PC-3 (cell line): ENCODE data around the gene S1PR2. TPM values are rescaled to one million over a fixed set of nuclear protein-coding genes. Genes with fewer than 3 reads are reported as not detected.
A peak's percentile ranks its signal among the peaks of the same experiment; 100 is the strongest.
"Not testable (repeated sequence)": the region's sequence is repeated elsewhere in the genome, so short reads cannot be mapped to it uniquely, and the experiment has no call there.

Experiments used
- ATAC-seq: fragments of 200-7000 bp; cut with Tn5 transposase; 2 replicates; pipeline ENCODE4 v1.9.1; 2020; ENCODE audit warnings: mild to moderate bottlenecking, moderate library complexity
- BruUV-seq: library from RNA; stranded (reverse); fragments of 400-500 nt; replicated peaks from 2 replicates; lab custom pipeline; 2021; lab: Mats Ljungman, UMichigan
- CTCF ChIA-PET: fragments of 300-600 bp; sonication (Branson Sonifier 250); formaldehyde crosslinking; loops from one replicate; lab custom pipeline; 2022; ENCODE audit warnings: antibody characterized with exemption; lab: Charles Lee
- POLR2A ChIA-PET: fragments of 300-600 bp; sonication (Branson Sonifier 250); formaldehyde crosslinking; loops from one replicate; lab custom pipeline; 2022; ENCODE audit warnings: antibody characterized with exemption; ENCODE audit not compliant: unreplicated experiment; lab: Charles Lee
- DNase-seq: peaks from one replicate; pipeline ENCODE4 v3.0.0-alpha.2; 2015
- H2AFZ ChIP-seq: fragments of 300-600 bp; sonication (generic); 2 replicates; pipeline ENCODE4 v1.6.0; 2016; ENCODE audit warnings: antibody characterized with exemption, low read length
- H3F3A ChIP-seq: fragments of 300-600 bp; sonication (generic); one replicate; pipeline ENCODE4 v1.6.0; 2017; ENCODE audit warnings: antibody characterized with exemption, low read length, control low read depth, mild to moderate bottlenecking; ENCODE audit not compliant: unreplicated experiment
- H3K27ac ChIP-seq: fragments of 300-600 bp; sonication (generic); 2 replicates; pipeline ENCODE4 v1.5.1; 2016; ENCODE audit warnings: mild to moderate bottlenecking, low read length
- H3K27me3 ChIP-seq: fragments of 300-600 bp; sonication (generic); 2 replicates; pipeline ENCODE4 v1.6.1; 2016; ENCODE audit warnings: low read length, mixed read lengths
- H3K36me3 ChIP-seq: fragments of 300-600 bp; sonication (generic); 2 replicates; pipeline ENCODE4 v1.6.1; 2016; ENCODE audit warnings: low read depth, mixed run types, low read length, mixed read lengths
- H3K4me1 ChIP-seq: fragments of 300-600 bp; sonication (generic); 2 replicates; pipeline ENCODE4 v1.5.1; 2016; ENCODE audit warnings: low read length; ENCODE audit not compliant: insufficient read depth
- H3K4me2 ChIP-seq: fragments of 300-600 bp; sonication (generic); 2 replicates; pipeline ENCODE4 v1.6.0; 2016; ENCODE audit warnings: low read length
- H3K4me3 ChIP-seq: fragments of 300-600 bp; sonication (generic); 2 replicates; pipeline ENCODE4 v1.5.1; 2016; ENCODE audit warnings: mild to moderate bottlenecking, low read length, mixed read lengths
- H3K79me2 ChIP-seq: fragments of 300-600 bp; sonication (generic); 2 replicates; pipeline ENCODE4 v1.6.1; 2017; ENCODE audit warnings: low read length, mixed read lengths
- H3K9ac ChIP-seq: fragments of 300-600 bp; sonication (generic); 2 replicates; pipeline ENCODE4 v1.6.0; 2016; ENCODE audit warnings: mild to moderate bottlenecking, low read length
- H3K9me2 ChIP-seq: fragments of 300-600 bp; sonication (generic); replicated peaks from 2 replicates; pipeline ENCODE4 v1.6.1; 2016; ENCODE audit warnings: mixed run types, low read length, mixed read lengths
- H3K9me3 ChIP-seq: fragments of 300-600 bp; sonication (generic); 2 replicates; pipeline ENCODE4 v1.6.1; 2016; ENCODE audit warnings: low read length, mixed read lengths
- H4K20me1 ChIP-seq: fragments of 300-600 bp; sonication (generic); 2 replicates; pipeline ENCODE4 v1.6.1; 2016; ENCODE audit warnings: low read length, mixed read lengths
- EZH2 ChIP-seq: fragments of 300-600 bp; sonication (generic); IDR thresholded peaks from one replicate; pipeline ENCODE4 v1.6.1; 2017; ENCODE audit warnings: antibody characterized with exemption, mild to moderate bottlenecking, low read length; ENCODE audit not compliant: unreplicated experiment
- EZH2phosphoT487 ChIP-seq: fragments of 300-600 bp; sonication (generic); IDR thresholded peaks from 2 replicates; pipeline ENCODE4 v1.6.1; 2018; ENCODE audit warnings: mild to moderate bottlenecking, antibody characterized with exemption, low read length, borderline replicate concordance
- intact Hi-C: fragments of 100-400 bp; cut with micrococcal nuclease; formaldehyde crosslinking; loops from 2 replicates; pipeline ENCODE4 v1.9.0; 2023
- total RNA-seq: library from RNA; depleted of rRNA; stranded (reverse); fragments of >200 nt; gene quantifications from 2 replicates; pipeline ENCODE4 v1.2.3, GENCODE V29; 2014
- TF ChIP-seq, protein P1 (sequence below): fragments of 300-600 bp; sonication (generic); conservative IDR thresholded peaks from 2 replicates; pipeline ENCODE4 v1.5.1; 2017; ENCODE audit warnings: antibody characterized with exemption, low read depth, mild to moderate bottlenecking, low read length

The S1PR2 gene
- total RNA-seq, 1 experiment from 2014 or later, result 4.1 TPM

DNA sequence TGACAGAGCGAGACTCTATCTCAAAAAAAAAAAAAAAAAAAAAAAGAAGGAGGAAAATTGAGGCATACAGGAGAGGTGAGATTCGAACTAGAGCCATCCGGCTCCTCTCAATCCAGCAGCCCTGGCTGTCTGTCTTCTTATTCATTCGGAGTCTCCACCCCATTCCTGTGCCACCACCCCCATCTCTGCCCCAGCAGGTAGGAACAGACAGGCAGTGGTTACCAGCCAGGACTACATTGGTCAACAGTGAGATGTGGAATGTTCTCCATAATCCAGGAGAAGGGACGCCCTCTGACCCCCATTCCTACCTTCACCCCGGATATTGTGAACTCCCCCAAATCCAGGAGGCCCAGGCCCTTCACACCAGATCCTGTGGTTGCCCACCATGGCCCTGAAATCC is 6.6 kb upstream of the S1PR2 start:
- Histone ChIP-seq H2AFZ (no peak overlapping the region), H3K9me3 (no peaks in the 10 kb centered on the region), H3K27me3 (no peaks in the 10 kb centered on the region), H3K4me3 (no peak overlapping the region), H3K36me3 (no peaks in the 10 kb centered on the region), H3F3A (no peaks in the 10 kb centered on the region), H3K27ac (peak overlapping the region; percentile 14; the same call in 1 of the 2 replicates), H3K4me2 (no peak overlapping the region), H3K79me2 (no peaks in the 10 kb centered on the region), H3K4me1 (peaks cover 22% of the 10 kb centered on the region), H4K20me1 (no peaks in the 10 kb centered on the region), H3K9me2 (no peaks in the 10 kb centered on the region), H3K9ac (no peak overlapping the region)
- TF ChIP-seq EZH2 (no peak), EZH2phosphoT487 (no peak)
- TF ChIP-seq, protein P1, sequence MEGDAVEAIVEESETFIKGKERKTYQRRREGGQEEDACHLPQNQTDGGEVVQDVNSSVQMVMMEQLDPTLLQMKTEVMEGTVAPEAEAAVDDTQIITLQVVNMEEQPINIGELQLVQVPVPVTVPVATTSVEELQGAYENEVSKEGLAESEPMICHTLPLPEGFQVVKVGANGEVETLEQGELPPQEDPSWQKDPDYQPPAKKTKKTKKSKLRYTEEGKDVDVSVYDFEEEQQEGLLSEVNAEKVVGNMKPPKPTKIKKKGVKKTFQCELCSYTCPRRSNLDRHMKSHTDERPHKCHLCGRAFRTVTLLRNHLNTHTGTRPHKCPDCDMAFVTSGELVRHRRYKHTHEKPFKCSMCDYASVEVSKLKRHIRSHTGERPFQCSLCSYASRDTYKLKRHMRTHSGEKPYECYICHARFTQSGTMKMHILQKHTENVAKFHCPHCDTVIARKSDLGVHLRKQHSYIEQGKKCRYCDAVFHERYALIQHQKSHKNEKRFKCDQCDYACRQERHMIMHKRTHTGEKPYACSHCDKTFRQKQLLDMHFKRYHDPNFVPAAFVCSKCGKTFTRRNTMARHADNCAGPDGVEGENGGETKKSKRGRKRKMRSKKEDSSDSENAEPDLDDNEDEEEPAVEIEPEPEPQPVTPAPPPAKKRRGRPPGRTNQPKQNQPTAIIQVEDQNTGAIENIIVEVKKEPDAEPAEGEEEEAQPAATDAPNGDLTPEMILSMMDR, result no peak
- CTCF ChIA-PET, result interaction anchor here (0.6 to 1.3 kb wide), 3 partner anchors 12 to 229 kb away, joined by 3 to 9 read pairs (median 5); no protein-coding TSS in a partner anchor
- POLR2A ChIA-PET, result no interaction called here
- ATAC-seq (peak; percentile 14; the same call in 1 of the 2 replicates), DNase-seq (no peak)
- no TSS peak for BruUV-seq
- intact Hi-C loops, result no loop called here

DNA sequence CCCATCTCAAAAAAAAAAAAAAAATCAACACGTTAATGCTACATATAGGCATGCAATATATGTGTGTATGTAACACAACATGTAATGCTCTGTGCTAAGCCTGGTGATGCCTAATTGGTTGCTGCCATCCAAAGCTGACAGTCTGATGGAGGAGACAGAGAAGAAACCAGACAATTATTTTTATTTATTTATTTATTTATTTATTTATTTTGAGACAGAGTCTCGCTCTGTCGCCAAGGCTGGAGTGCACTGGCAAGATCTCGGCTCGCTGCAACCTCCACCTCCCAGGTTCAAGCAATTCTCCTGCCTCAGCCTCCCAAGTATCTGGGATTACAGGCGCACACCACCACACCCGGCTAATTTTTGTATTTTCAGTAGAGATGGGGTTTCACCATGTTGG is 4.3 kb upstream of the S1PR2 start:
- H3K4me2 ChIP-seq, H3K79me2 ChIP-seq, H3F3A ChIP-seq, H3K9me3 ChIP-seq, BruUV-seq, ATAC-seq, H3K9ac ChIP-seq, H3K27me3 ChIP-seq, H3K27ac ChIP-seq, H2AFZ ChIP-seq, H3K9me2 ChIP-seq, CTCF ChIA-PET, H3K4me3 ChIP-seq, H4K20me1 ChIP-seq, H3K36me3 ChIP-seq, intact Hi-C loops, DNase-seq, POLR2A ChIA-PET: not testable (repeated sequence)
- peaks cover 16% of the 10 kb centered on the region for H3K4me1 ChIP-seq

DNA sequence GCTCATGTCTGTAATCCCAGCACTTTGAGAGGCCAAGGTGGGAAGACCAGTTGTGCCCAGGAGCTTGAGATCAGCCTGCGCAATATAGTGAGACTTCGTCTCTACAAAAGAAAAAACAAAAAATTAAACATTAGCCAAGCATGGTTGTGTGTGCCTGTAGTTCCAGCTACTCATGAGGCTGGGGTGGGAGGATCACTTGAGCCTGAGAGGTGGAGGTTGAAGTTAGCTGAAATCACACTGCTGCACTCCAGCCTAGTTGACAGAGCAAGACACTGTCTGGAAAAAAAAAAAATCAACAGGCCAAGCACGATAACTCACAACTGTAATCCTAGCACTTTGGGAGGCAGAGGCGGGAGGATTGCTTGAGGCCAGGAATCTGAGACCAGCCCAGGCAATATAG is 3.9 kb upstream of the S1PR2 start:
- BruUV-seq, result no TSS peak

More for the DNA sequence above, 3.9 kb upstream of the S1PR2 start:
- intact Hi-C loops, result no loop called here
- ChIA-PET POLR2A (no interaction called here), CTCF (no interaction called here)
- TF ChIP-seq, protein P1, result no peak
- TF ChIP-seq EZH2 (no peak), EZH2phosphoT487 (no peak)
- Histone ChIP-seq H3K27me3 (no peaks in the 10 kb centered on the region), H3K36me3 (no peaks in the 10 kb centered on the region), H3K4me1 (peaks cover 21% of the 10 kb centered on the region), H3K4me3 (no peak overlapping the region), H3K9ac (no peak overlapping the region), H3F3A (no peaks in the 10 kb centered on the region), H3K9me2 (no peaks in the 10 kb centered on the region), H2AFZ (no peak overlapping the region), H3K79me2 (no peaks in the 10 kb centered on the region), H3K4me2 (no peak overlapping the region), H3K27ac (no peak overlapping the region), H4K20me1 (no peaks in the 10 kb centered on the region), H3K9me3 (no peaks in the 10 kb centered on the region)
- DNase-seq, result no peak
- no peak for ATAC-seq
